Coronary artery (tissue), 2 donors: ENCODE measurements around the gene RPL6.

Experiments
- DNase-seq: peaks from one replicate; pipeline ENCODE4 v3.0.0-alpha.2; 2017; ENCODE audit warnings: low spot score
- H3K27ac ChIP-seq, 2 donors: fragments of 200-600 bp; sonication (generic); one replicate each; pipeline ENCODE4 v1.5.1; 2016 to 2019
- H3K4me3 ChIP-seq: fragments of 200-600 bp; sonication (generic); 2 replicates; pipeline ENCODE4 v1.5.1; 2016; ENCODE audit warnings: mild to moderate bottlenecking, moderate library complexity
- TF ChIP-seq, protein P1 (sequence below): fragments of 200-600 bp; sonication (generic); IDR thresholded peaks from one replicate; pipeline ENCODE4 v1.5.1; 2019; ENCODE audit warnings: antibody characterized with exemption

Gene RPL6

GRCh38 chr12:112427760-112428159 lies 18.4 kb upstream of the RPL6 start:
- TF ChIP-seq, protein P1, sequence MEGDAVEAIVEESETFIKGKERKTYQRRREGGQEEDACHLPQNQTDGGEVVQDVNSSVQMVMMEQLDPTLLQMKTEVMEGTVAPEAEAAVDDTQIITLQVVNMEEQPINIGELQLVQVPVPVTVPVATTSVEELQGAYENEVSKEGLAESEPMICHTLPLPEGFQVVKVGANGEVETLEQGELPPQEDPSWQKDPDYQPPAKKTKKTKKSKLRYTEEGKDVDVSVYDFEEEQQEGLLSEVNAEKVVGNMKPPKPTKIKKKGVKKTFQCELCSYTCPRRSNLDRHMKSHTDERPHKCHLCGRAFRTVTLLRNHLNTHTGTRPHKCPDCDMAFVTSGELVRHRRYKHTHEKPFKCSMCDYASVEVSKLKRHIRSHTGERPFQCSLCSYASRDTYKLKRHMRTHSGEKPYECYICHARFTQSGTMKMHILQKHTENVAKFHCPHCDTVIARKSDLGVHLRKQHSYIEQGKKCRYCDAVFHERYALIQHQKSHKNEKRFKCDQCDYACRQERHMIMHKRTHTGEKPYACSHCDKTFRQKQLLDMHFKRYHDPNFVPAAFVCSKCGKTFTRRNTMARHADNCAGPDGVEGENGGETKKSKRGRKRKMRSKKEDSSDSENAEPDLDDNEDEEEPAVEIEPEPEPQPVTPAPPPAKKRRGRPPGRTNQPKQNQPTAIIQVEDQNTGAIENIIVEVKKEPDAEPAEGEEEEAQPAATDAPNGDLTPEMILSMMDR = no peak
- H3K4me3 ChIP-seq = no peak overlapping the region
- DNase-seq = no peak
- no peak overlapping the region for H3K27ac ChIP-seq

DNA sequence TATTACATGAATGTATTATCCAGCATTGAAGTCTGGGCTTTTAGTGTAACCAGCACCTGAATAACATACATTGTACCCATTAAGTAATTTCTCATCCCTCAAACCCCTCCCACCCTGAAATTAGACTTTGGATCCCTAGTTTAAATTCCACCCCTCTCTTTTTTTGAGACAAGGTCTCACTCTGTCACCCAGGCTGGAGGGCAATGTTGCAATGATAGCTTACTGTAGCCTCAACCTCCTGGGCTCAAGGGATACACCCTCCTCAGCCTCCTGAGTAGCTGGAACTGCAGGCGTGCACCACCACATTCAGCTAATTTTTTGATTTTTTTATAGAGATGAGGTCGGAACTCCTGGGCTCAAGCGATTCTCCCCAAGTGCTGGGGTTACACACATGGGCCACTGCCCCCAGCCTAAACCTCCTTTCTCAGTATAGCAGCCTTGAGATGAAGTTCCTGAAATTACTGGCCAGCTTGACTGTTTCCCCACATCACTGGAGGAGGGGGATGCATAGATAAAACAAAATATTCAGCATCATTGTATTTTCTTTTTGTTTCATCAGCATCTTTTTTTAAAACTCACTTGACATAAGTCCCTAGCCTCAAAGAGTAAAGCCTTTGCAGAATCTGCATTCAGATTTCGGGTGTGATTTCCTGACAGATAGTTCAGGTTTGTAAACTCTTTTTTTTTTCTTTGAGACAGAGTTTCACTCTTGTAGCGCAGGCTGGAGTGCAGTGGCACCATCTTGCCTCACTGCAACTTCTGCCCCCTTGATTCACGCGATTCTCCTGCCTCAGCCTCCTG lies 16.4 kb upstream of the RPL6 start:
- TF ChIP-seq, protein P1 = no peak
- no peak overlapping the region for H3K4me3 ChIP-seq
- H3K27ac ChIP-seq = no peak overlapping the region
- DNase-seq = no peak

GRCh38 chr12:112424126-112424525 lies 14.7 kb upstream of the RPL6 start:
- TF ChIP-seq, protein P1 = no peak
- H3K27ac ChIP-seq = no peak overlapping the region
- no peak for DNase-seq
- H3K4me3 ChIP-seq = no peak overlapping the region

DNA sequence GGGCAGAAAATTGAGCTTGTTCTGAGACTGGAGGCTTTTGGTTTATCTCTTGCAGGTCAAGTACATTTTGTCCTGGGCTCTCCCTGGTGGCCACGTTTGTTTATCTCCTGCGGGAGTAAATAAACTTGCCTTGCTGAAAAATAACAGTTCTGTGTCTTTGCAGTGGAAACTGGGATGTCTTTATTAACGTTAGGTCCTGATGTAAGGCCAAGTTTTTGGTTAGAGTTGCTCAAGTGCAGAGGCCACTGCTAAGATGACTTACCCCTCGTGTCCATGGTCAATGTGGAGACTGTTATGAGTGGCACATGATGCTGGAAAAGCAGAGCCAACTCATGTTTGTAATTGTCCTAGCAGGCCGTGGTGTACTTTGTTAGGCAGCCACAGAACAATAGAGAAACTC lies 13.1 kb upstream of the RPL6 start:
- DNase-seq = no peak
- TF ChIP-seq, protein P1 = no peak
- Histone ChIP-seq H3K4me3 (no peak overlapping the region), H3K27ac (peak overlapping the region in 1 of 2 donors; percentile 12)

DNA sequence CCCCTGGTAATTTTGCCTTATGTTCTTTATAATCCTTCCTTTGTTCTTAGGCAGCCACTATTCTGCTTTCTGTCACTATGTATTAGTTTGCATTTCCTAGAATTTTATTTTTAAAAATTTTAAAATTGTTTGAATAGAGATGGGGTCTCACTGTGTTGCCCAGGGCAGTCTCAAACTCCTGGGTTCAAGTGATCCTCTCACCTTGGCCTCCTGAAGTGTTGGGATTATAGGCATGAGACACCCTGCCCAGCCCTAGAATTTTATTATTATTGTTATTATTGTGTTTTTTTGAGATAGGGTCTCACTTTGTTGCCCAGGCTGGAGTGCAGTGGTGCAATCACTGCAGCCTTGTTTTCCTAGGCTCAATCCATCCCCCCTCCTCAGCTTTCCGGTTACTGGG lies 12.0 kb upstream of the RPL6 start:
- TF ChIP-seq, protein P1 = no peak
- no peak overlapping the region for H3K27ac ChIP-seq
- no peak for DNase-seq

DNA sequence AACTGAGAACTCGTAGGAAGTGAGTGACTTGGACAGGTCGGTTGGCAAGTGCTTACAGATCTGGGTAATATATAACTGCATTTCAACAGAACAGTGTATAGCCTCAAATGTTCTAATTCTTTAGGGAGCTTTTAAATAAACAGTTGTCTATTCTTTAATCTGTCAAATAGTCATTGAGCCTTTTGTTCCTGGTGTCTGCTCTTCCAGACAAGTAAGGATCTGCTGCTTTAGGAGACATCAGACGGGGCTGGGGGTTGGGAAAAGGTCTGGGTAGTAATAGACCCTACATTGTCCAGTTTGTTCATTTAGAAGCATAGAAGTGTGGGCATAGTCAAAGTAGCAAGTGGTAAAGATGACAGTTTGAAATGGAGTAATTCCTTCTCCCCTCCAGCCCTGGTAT lies 11.3 kb upstream of the RPL6 start:
- TF ChIP-seq, protein P1 = no peak
- Histone ChIP-seq H3K4me3 (no peak overlapping the region), H3K27ac (no peak overlapping the region)
- DNase-seq = no peak

More for the DNA sequence above, 12.0 kb upstream of the RPL6 start:
- H3K4me3 ChIP-seq = no peak overlapping the region
